Umbilical cord (tissue), 2 donors: ENCODE results near the gene MAN1A1. TPM values are rescaled to one million over a fixed set of nuclear protein-coding genes. Genes with fewer than 3 reads are reported as not detected.
A peak's percentile ranks its signal among the peaks of the same experiment; 100 is the strongest.

Experiments used
- DNase-seq: peaks from one replicate; pipeline ENCODE4 v3.0.0-alpha.2; 2015; ENCODE audit warnings: low spot score
- total RNA-seq: library from RNA; depleted of rRNA; stranded (reverse); fragments of >200 nt; gene quantifications from one replicate; pipeline ENCODE4 v1.2.3, GENCODE V29; 2014; ENCODE audit warnings: low replicate concordance; ENCODE audit not compliant: insufficient read depth

MAN1A1 gene
- total RNA-seq, 1 donor from 2014 or later: 258 TPM

- DNase-seq: no peak
These were observed 112.3 kb downstream of the MAN1A1 start for GRCh38 chr6:119237177-119237715.

- DNase-seq: no peak
These were observed 114.6 kb downstream of the MAN1A1 start for GRCh38 chr6:119234941-119235340.

GRCh38 chr6:119234457-119234856 is 115.1 kb downstream of the MAN1A1 start:
- DNase-seq: no peak

GRCh38 chr6:119233312-119233984 is 116.1 kb downstream of the MAN1A1 start:
- no peak for DNase-seq

- no peak for DNase-seq
These were observed 118.2 kb downstream of the MAN1A1 start for GRCh38 chr6:119231394-119231793.

- DNase-seq: no peak
These were observed 119.4 kb downstream of the MAN1A1 start for GRCh38 chr6:119230160-119230559.

- no peak for DNase-seq
These were observed 122.2 kb downstream of the MAN1A1 start for GRCh38 chr6:119227377-119227776.

- no peak for DNase-seq
These were observed 123.5 kb downstream of the MAN1A1 start for GRCh38 chr6:119226089-119226488.

GRCh38 chr6:119224095-119224701 is 125.4 kb downstream of the MAN1A1 start:
- no peak for DNase-seq

GRCh38 chr6:119220452-119220851 is 129.1 kb downstream of the MAN1A1 start:
- no peak for DNase-seq

GRCh38 chr6:119218548-119218947 is 131.0 kb downstream of the MAN1A1 start:
- no peak for DNase-seq

GRCh38 chr6:119215885-119216590 is 133.5 kb downstream of the MAN1A1 start:
- DNase-seq: no peak

- DNase-seq: no peak
These were observed 134.3 kb downstream of the MAN1A1 start for GRCh38 chr6:119215309-119215708.

- no peak for DNase-seq
These were observed 139.0 kb downstream of the MAN1A1 start for GRCh38 chr6:119210596-119210995.

- DNase-seq: no peak
These were observed 139.9 kb downstream of the MAN1A1 start for GRCh38 chr6:119209452-119210205.

- DNase-seq: no peak
These were observed 141.4 kb downstream of the MAN1A1 start for GRCh38 chr6:119207971-119208725.

- DNase-seq: no peak
These were observed 142.2 kb downstream of the MAN1A1 start for GRCh38 chr6:119207327-119207726.

GRCh38 chr6:119205911-119206618 is 143.5 kb downstream of the MAN1A1 start:
- no peak for DNase-seq

- peak; percentile 62 for DNase-seq
These were observed 144.8 kb downstream of the MAN1A1 start for GRCh38 chr6:119204719-119205118.

GRCh38 chr6:119201480-119201879 is 148.1 kb downstream of the MAN1A1 start:
- DNase-seq: no peak
